ENCODE results near the gene PCBP3. TPM values are rescaled to one million over a fixed set of nuclear protein-coding genes. Genes with fewer than 3 reads are reported as not detected.

PCBP3 gene
- total and polyA plus RNA-seq, 4 donors, result 0.36 to 1.6 (median 0.42) TPM

GRCh38 chr21:45598109-45598508, 45.4 kb upstream of the PCBP3 start:
- H3K9me3 ChIP-seq (ENCODE audit: control insufficient read depth in 4 of 4, low read length in 3 of 4), result peaks cover 0 to 7% (median 0%) of the 10 kb centered on the region in 4 donors
- peaks cover 0 to 2% (median 0%) of the 10 kb centered on the region in 4 donors for H3K4me1 ChIP-seq (ENCODE audit: control insufficient read depth in 4 of 4, insufficient read depth in 4 of 4, low read length in 3 of 4)
- no peaks in the 10 kb centered on the region for H3K36me3 ChIP-seq (ENCODE audit: control insufficient read depth in 4 of 4, insufficient read depth in 3 of 4, low read depth in 1 of 4, low read length in 3 of 4)
- no peak overlapping the region for H3K4me3 ChIP-seq (ENCODE audit: low read depth in 1 of 3, low read length in 3 of 3)
- no peak for DNase-seq (ENCODE audit: low spot score)
- no peak for TF ChIP-seq FOXA2 (IDR thresholded peaks at IDR 0.05)
- no peak for TF ChIP-seq CTCF (IDR thresholded peaks at IDR 0.05; ENCODE audit: low read depth, low read length, missing input control)
- no peak for TF ChIP-seq ZBTB33 (IDR thresholded peaks at IDR 0.05)
- TF ChIP-seq YY1 (IDR thresholded peaks at IDR 0.05), result no peak
- WGBS, result 62% methylated on average over 7 of the region's 7 CpGs
- no peak overlapping the region for H3K27ac ChIP-seq (ENCODE audit: low read depth in 1 of 2, low read length in 2 of 2)
- H3K27me3 ChIP-seq (ENCODE audit: control insufficient read depth in 4 of 4, insufficient read depth in 4 of 4, low read length in 3 of 4), result no peaks in the 10 kb centered on the region
- no peak overlapping the region for H3K9ac ChIP-seq (ENCODE audit: low read depth in 1 of 2, low read length in 2 of 2)

- DNase-seq (ENCODE audit: low spot score), result no peak
- H3K9ac ChIP-seq (ENCODE audit: low read depth in 1 of 2, low read length in 2 of 2), result no peak overlapping the region
- TF ChIP-seq CTCF (IDR thresholded peaks at IDR 0.05; ENCODE audit: low read depth, low read length, missing input control), result no peak
- TF ChIP-seq HNF4A (conservative IDR thresholded peaks at IDR 0.05), result no peak
- TF ChIP-seq ZBTB33 (IDR thresholded peaks at IDR 0.05), result no peak
- TF ChIP-seq HNF4G (IDR thresholded peaks at IDR 0.05), result no peak
- no peak for TF ChIP-seq FOXA2 (IDR thresholded peaks at IDR 0.05)
- no peak for TF ChIP-seq FOXA1 (IDR thresholded peaks at IDR 0.05)
- TF ChIP-seq MAX (IDR thresholded peaks at IDR 0.05), result no peak
- no peak for TF ChIP-seq SP1 (IDR thresholded peaks at IDR 0.05)
- no peak for TF ChIP-seq GABPA (IDR thresholded peaks at IDR 0.05 in 1 of 2, conservative IDR thresholded peaks at IDR 0.05 in 1 of 2)
- TF ChIP-seq JUND (IDR thresholded peaks at IDR 0.05), result no peak
- TF ChIP-seq TAF1 (conservative IDR thresholded peaks at IDR 0.05), result no peak
- no peak for TF ChIP-seq REST (IDR thresholded peaks at IDR 0.05)
- no peak for TF ChIP-seq ATF3 (IDR thresholded peaks at IDR 0.05)
- no peak for TF ChIP-seq YY1 (IDR thresholded peaks at IDR 0.05)
- no peak for TF ChIP-seq RXRA (IDR thresholded peaks at IDR 0.05)
- H3K36me3 ChIP-seq (ENCODE audit: control insufficient read depth in 4 of 4, insufficient read depth in 3 of 4, low read depth in 1 of 4, low read length in 3 of 4), result no peaks in the 10 kb centered on the region
- peaks cover 0 to 10% (median 0%) of the 10 kb centered on the region in 4 donors for H3K9me3 ChIP-seq (ENCODE audit: control insufficient read depth in 4 of 4, low read length in 3 of 4)
- peaks cover 0 to 2% (median 0%) of the 10 kb centered on the region in 4 donors for H3K4me1 ChIP-seq (ENCODE audit: control insufficient read depth in 4 of 4, insufficient read depth in 4 of 4, low read length in 3 of 4)
- H3K4me3 ChIP-seq (ENCODE audit: low read depth in 1 of 3, low read length in 3 of 3), result no peak overlapping the region
- WGBS, result 79% methylated on average over 10 of the region's 10 CpGs
- no peak overlapping the region for H3K27ac ChIP-seq (ENCODE audit: low read depth in 1 of 2, low read length in 2 of 2)
- H3K27me3 ChIP-seq (ENCODE audit: control insufficient read depth in 4 of 4, insufficient read depth in 4 of 4, low read length in 3 of 4), result no peaks in the 10 kb centered on the region
Measured at GRCh38 chr21:45598666-45599065, 44.9 kb upstream of the PCBP3 start.
